ENCODE measurements around the gene AKAP13. TPM values are rescaled to one million over a fixed set of nuclear protein-coding genes. Genes with fewer than 3 reads are reported as not detected.

The AKAP13 gene
- polyA plus RNA-seq, 1 donor from 2014 or later: 10.0 TPM

DNA sequence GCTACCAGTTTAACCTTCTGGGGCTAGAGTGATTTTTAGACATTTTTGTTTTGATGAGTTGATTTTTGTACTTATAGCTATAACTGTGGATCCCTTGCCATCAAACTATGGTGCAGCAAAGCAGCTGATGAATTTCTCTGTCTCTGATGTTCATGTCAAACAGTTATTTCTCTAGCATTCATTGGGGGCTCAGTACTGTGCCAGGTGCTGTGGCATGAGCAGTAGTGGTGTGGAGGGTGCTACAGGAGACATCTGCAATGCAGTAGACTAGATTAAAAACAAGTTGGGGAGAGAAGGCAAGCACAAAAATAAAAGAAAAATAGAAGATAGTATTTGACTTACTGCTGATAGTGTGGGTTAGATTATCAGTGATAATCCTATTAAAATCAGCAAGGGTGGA lies 95.3 kb downstream of the AKAP13 start:
- H3K4me2 ChIP-seq (ENCODE audit: low read length): no peak overlapping the region
- H3K27me3 ChIP-seq (ENCODE audit: insufficient read depth, low read depth, low read length): no peaks in the 10 kb centered on the region
- H3K4me3 ChIP-seq (ENCODE audit: low read length): no peak overlapping the region
- no peaks in the 10 kb centered on the region for H3K9me2 ChIP-seq (ENCODE audit: insufficient read depth, low read length)
- no peaks in the 10 kb centered on the region for H4K20me1 ChIP-seq (ENCODE audit: insufficient read depth)
- TF ChIP-seq EP300 (conservative IDR thresholded peaks at IDR 0.05; ENCODE audit: poor library complexity, severe bottlenecking): no peak
- TF ChIP-seq, protein P1, sequence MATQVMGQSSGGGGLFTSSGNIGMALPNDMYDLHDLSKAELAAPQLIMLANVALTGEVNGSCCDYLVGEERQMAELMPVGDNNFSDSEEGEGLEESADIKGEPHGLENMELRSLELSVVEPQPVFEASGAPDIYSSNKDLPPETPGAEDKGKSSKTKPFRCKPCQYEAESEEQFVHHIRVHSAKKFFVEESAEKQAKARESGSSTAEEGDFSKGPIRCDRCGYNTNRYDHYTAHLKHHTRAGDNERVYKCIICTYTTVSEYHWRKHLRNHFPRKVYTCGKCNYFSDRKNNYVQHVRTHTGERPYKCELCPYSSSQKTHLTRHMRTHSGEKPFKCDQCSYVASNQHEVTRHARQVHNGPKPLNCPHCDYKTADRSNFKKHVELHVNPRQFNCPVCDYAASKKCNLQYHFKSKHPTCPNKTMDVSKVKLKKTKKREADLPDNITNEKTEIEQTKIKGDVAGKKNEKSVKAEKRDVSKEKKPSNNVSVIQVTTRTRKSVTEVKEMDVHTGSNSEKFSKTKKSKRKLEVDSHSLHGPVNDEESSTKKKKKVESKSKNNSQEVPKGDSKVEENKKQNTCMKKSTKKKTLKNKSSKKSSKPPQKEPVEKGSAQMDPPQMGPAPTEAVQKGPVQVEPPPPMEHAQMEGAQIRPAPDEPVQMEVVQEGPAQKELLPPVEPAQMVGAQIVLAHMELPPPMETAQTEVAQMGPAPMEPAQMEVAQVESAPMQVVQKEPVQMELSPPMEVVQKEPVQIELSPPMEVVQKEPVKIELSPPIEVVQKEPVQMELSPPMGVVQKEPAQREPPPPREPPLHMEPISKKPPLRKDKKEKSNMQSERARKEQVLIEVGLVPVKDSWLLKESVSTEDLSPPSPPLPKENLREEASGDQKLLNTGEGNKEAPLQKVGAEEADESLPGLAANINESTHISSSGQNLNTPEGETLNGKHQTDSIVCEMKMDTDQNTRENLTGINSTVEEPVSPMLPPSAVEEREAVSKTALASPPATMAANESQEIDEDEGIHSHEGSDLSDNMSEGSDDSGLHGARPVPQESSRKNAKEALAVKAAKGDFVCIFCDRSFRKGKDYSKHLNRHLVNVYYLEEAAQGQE (IDR thresholded peaks at IDR 0.05; ENCODE audit: borderline replicate concordance): no peak
- no peak for TF ChIP-seq RAD21 (conservative IDR thresholded peaks at IDR 0.05)
- no peak for TF ChIP-seq MXI1 (conservative IDR thresholded peaks at IDR 0.05; ENCODE audit: poor library complexity, severe bottlenecking)
- no peak for TF ChIP-seq TAF1 (IDR thresholded peaks at IDR 0.05; ENCODE audit: low read depth)
- no peak for TF ChIP-seq EZH2 (IDR thresholded peaks at IDR 0.05; ENCODE audit: borderline replicate concordance, insufficient read depth, low read length, poor library complexity, severe bottlenecking)
- no peak for TF ChIP-seq SMC3 (conservative IDR thresholded peaks at IDR 0.05; ENCODE audit: poor library complexity)
- no peak for TF ChIP-seq POLR2AphosphoS5 (IDR thresholded peaks at IDR 0.05)
- TF ChIP-seq, protein P2, sequence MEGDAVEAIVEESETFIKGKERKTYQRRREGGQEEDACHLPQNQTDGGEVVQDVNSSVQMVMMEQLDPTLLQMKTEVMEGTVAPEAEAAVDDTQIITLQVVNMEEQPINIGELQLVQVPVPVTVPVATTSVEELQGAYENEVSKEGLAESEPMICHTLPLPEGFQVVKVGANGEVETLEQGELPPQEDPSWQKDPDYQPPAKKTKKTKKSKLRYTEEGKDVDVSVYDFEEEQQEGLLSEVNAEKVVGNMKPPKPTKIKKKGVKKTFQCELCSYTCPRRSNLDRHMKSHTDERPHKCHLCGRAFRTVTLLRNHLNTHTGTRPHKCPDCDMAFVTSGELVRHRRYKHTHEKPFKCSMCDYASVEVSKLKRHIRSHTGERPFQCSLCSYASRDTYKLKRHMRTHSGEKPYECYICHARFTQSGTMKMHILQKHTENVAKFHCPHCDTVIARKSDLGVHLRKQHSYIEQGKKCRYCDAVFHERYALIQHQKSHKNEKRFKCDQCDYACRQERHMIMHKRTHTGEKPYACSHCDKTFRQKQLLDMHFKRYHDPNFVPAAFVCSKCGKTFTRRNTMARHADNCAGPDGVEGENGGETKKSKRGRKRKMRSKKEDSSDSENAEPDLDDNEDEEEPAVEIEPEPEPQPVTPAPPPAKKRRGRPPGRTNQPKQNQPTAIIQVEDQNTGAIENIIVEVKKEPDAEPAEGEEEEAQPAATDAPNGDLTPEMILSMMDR (IDR thresholded peaks at IDR 0.05; ENCODE audit: poor library complexity, severe bottlenecking): no peak
- no peak overlapping the region for H2AFZ ChIP-seq (ENCODE audit: low read depth, low read length)
- H3K9ac ChIP-seq (ENCODE audit: low read length): no peak overlapping the region
- H3F3A ChIP-seq (ENCODE audit: insufficient read depth, low read length, poor library complexity, severe bottlenecking): no peaks in the 10 kb centered on the region
- H3K27ac ChIP-seq (ENCODE audit: low read length): no peak overlapping the region
- H3K36me3 ChIP-seq (ENCODE audit: insufficient read depth, low read length): no peaks in the 10 kb centered on the region
- no peaks in the 10 kb centered on the region for H3K9me3 ChIP-seq (ENCODE audit: low read length)
- peaks cover 6% of the 10 kb centered on the region for H3K79me2 ChIP-seq (replicated peaks; ENCODE audit: insufficient read depth, low read length)

DNA sequence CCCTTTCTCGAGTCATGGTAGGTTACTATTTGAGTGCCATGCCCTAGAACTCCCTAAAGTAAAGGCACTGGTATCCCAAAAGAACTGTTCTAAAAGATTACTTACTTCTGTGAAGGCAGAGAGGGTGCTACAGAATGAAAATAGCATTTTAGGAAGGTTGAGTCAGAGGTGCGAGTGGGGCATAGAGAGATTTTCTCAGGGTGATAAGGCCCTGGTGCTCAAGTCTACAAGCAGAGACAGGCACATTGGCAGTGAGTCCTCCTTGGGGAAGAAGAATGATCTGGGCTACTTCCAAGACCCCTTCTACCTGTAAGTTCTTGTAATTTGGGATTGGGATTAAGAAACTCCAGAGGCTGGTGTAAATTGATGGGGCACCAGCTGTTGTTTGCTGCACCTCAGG lies 96.7 kb downstream of the AKAP13 start:
- Histone ChIP-seq H4K20me1 (ENCODE audit: insufficient read depth) (no peaks in the 10 kb centered on the region), H3K9ac (ENCODE audit: low read length) (no peak overlapping the region), H3K4me2 (ENCODE audit: low read length) (no peak overlapping the region), H3K4me3 (ENCODE audit: low read length) (no peak overlapping the region), H3F3A (ENCODE audit: insufficient read depth, low read length, poor library complexity, severe bottlenecking) (no peaks in the 10 kb centered on the region), H3K79me2 (replicated peaks; ENCODE audit: insufficient read depth, low read length) (peaks cover 6% of the 10 kb centered on the region), H3K36me3 (ENCODE audit: insufficient read depth, low read length) (no peaks in the 10 kb centered on the region), H3K9me3 (ENCODE audit: low read length) (no peaks in the 10 kb centered on the region), H3K27me3 (ENCODE audit: insufficient read depth, low read depth, low read length) (no peaks in the 10 kb centered on the region), H2AFZ (ENCODE audit: low read depth, low read length) (no peak overlapping the region), H3K27ac (ENCODE audit: low read length) (no peak overlapping the region), H3K9me2 (ENCODE audit: insufficient read depth, low read length) (no peaks in the 10 kb centered on the region)
- TF ChIP-seq POLR2AphosphoS5 (IDR thresholded peaks at IDR 0.05): no peak
- TF ChIP-seq EP300 (conservative IDR thresholded peaks at IDR 0.05; ENCODE audit: poor library complexity, severe bottlenecking): no peak
- TF ChIP-seq RAD21 (conservative IDR thresholded peaks at IDR 0.05): no peak
- no peak for TF ChIP-seq MXI1 (conservative IDR thresholded peaks at IDR 0.05; ENCODE audit: poor library complexity, severe bottlenecking)
- TF ChIP-seq, protein P2 (IDR thresholded peaks at IDR 0.05; ENCODE audit: poor library complexity, severe bottlenecking): no peak
- TF ChIP-seq TAF1 (IDR thresholded peaks at IDR 0.05; ENCODE audit: low read depth): no peak
- TF ChIP-seq, protein P1 (IDR thresholded peaks at IDR 0.05; ENCODE audit: borderline replicate concordance): no peak
- no peak for TF ChIP-seq SMC3 (conservative IDR thresholded peaks at IDR 0.05; ENCODE audit: poor library complexity)
- TF ChIP-seq EZH2 (IDR thresholded peaks at IDR 0.05; ENCODE audit: borderline replicate concordance, insufficient read depth, low read length, poor library complexity, severe bottlenecking): no peak

Data from neural cell (in vitro differentiated cells).